ENCODE data around the gene ITPRID2.

DNA sequence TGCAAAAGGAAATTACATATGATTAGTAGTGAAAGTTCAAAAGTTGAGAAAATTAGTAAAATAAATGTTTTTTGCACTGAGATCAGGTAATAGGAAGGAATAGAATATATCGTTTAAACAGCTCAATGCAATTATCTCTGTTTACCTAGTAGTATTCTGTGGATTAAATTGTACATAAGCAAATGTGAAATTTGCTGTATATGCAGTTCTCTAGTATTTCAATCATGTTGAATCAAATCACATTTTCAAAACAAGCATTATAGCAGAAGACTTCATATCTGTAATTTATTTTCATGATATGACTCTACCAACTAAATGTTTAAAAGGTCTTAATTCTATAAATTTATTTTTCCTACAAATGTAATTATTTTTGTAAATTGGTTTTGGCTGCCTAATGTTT, 31.6 kb downstream of the ITPRID2 start:
- TF ChIP-seq, protein P1, sequence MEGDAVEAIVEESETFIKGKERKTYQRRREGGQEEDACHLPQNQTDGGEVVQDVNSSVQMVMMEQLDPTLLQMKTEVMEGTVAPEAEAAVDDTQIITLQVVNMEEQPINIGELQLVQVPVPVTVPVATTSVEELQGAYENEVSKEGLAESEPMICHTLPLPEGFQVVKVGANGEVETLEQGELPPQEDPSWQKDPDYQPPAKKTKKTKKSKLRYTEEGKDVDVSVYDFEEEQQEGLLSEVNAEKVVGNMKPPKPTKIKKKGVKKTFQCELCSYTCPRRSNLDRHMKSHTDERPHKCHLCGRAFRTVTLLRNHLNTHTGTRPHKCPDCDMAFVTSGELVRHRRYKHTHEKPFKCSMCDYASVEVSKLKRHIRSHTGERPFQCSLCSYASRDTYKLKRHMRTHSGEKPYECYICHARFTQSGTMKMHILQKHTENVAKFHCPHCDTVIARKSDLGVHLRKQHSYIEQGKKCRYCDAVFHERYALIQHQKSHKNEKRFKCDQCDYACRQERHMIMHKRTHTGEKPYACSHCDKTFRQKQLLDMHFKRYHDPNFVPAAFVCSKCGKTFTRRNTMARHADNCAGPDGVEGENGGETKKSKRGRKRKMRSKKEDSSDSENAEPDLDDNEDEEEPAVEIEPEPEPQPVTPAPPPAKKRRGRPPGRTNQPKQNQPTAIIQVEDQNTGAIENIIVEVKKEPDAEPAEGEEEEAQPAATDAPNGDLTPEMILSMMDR (IDR thresholded peaks at IDR 0.05; ENCODE audit: low read depth, low read length) = no peak
- no peak for TF ChIP-seq EZH2phosphoT487 (IDR thresholded peaks at IDR 0.05; ENCODE audit: low read depth)
